Right forelimb (tissue), 1 donor: ENCODE measurements around the gene MRGPRX2.

ENCODE experiments used
- DNase-seq: peaks from one replicate; pipeline ENCODE4 v3.0.0-alpha.2; 2018

MRGPRX2 gene

GRCh38 chr11:19073454-19074415 lies 13.2 kb upstream of the MRGPRX2 start:
- DNase-seq = no peak

DNA sequence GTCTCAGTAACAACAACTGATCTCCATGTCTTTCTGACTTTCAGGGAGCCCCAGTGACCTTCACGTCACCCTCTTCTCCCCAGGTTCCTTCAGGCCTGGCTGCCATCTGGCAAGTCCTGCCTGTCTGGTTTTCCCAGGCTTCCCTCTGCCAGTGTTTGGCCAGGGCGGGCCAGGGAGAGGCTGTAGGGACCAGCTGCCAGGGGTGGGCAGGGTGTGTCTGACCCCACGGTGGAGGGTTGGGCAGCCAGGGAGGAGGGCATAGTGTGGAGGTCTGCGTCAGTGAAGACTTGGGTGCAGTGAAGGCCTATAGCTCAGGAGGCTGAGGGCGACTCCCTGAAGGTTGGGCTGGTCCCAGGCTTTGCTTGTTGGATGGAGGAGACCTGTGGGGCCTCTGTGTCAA lies 11.9 kb upstream of the MRGPRX2 start:
- DNase-seq = no peak

DNA sequence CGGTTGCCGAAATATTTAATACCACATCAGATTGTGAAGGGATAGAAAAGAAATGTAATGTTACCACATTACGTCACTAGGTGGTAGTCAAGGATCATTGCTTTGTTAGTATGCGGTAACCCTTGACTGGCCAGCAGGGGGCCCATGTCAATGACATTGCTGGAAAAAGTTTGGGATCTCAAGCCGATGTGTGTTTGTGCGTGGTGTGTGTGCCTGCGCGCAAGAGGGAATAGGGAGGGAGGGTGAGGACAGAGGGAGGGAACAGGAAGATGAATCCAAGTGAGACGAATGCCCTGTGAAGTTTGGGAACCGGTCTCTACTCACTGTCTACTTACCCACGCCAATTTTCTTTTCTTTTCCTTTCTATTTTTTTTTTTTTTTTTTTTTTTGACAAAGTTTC lies 10.7 kb upstream of the MRGPRX2 start:
- peak; percentile 75 for DNase-seq

GRCh38 chr11:19059833-19060232 lies 684 bp downstream of the MRGPRX2 start:
- no peak for DNase-seq

- no peak for DNase-seq
Observed at GRCh38 chr11:19055905-19056304, 4.6 kb downstream of the MRGPRX2 start.

DNA sequence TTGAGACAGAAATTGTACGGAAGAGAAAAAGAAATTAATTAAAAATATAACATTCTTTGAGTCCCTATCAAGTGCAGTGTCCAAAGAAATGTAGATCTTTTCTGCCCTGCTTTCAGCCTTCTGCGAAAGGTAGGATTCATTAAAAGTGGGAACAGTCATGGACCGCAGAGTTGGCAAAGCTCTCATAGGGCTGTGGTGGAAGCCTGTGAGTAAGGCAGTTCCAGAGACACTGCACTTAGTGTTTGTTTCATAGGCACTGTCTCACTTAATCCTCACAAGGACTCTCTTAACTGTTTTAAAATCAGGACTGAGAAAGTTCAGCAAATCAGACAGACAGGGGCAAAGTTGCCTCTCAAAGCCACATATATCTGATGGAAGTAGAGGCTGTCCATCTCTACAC lies 5.5 kb downstream of the MRGPRX2 start:
- DNase-seq = no peak

GRCh38 chr11:19053909-19054308 lies 6.6 kb downstream of the MRGPRX2 start:
- no peak for DNase-seq

- DNase-seq = no peak
Observed at GRCh38 chr11:19050281-19050680, 10.2 kb downstream of the MRGPRX2 start.

DNA sequence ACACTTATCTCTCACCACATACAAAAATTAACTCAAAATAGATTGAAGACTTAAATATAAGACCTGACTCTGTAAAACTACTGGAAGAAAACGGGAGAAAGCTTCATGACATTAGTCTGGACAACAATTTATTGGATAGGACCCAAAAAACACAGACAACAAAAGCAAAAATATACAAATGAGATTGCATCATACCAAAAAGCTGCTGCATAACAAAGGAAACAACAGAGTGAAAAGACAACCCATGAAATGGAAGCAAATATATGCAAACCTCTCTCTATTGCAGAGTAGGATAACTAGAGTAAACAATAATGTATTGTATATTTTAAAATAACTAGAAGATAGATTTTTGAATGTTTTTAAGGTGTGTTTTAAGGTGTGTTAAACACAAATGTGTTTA lies 11.2 kb downstream of the MRGPRX2 start:
- DNase-seq = no peak

- no peak for DNase-seq
Observed at GRCh38 chr11:19040051-19040450, 20.5 kb downstream of the MRGPRX2 start.

- DNase-seq = no peak
Observed at GRCh38 chr11:19039409-19039808, 21.1 kb downstream of the MRGPRX2 start.

GRCh38 chr11:19032990-19033389 lies 27.5 kb downstream of the MRGPRX2 start:
- no peak for DNase-seq

DNA sequence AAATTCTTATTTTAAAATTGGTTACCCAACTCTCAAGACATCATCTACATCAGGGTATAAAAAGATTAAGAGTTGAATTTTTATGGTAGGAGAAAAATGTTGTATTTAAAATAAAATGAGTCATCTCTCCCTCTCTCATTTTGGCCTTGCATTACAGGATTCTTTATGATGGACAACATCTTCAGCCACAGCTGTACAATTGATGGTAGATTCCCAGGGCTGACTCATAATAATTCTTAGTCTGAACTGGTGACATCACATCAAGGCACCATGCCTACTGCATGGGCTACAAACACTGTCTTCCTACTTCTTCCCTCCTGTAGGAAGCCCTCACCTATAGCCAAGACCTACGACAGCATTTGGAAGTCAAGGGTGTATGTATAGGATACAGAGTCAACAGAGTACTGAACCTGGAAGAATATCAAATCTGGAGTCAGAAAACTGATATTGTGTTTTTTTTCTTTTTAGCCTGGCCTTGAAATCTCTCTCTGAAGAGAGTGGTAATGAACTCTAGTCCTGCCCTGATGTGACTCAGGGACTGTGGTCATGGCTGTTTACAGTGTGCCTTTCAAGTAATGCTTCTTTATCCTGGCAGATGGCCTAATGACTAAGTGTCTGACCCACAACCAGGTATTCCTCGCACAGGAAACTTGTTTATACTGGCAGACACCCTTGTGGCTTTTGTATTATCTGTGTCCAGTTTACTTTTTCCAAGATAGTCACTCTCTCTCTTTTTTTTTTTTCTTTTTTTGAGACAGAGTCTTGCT lies 32.5 kb downstream of the MRGPRX2 start:
- DNase-seq = no peak

GRCh38 chr11:19026862-19027261 lies 33.7 kb downstream of the MRGPRX2 start:
- DNase-seq = no peak

- no peak for DNase-seq
Observed at GRCh38 chr11:19025481-19026406, 34.8 kb downstream of the MRGPRX2 start.

- DNase-seq = no peak
Observed at GRCh38 chr11:19020831-19021230, 39.7 kb downstream of the MRGPRX2 start.

GRCh38 chr11:19018901-19019300 lies 41.6 kb downstream of the MRGPRX2 start:
- DNase-seq = no peak

DNA sequence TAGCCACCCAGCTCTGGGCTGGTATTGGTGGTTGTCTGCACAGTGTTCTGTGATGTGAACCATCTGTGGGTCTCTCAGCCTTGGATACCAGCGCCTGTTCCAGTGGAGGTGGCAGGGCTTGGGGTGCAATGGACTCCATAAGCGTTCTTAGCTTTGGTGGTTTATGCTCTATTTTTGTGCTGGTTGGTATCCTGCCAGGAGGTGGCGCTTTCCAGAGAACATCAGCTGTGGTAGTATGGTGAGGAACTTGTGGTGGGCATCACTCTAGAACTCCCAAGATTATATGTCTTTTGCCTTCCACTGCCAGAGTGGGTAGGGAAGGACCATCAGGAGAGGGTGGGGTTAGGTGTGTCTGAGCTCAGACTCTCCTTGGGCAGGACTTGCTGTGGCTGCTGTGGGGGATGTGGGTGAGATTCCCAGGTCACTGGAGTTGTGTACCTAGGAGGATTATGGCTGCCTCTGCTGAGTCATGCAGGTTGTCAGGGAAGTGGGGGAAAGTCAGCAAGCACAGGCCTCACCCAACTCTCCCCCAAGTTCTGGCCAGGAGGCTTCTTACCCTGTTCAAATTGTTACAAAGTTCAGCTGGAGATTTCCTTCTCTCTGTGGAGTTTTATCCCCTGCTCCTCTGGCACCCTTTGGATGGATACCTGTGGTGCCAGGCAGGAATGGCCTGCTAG lies 47.2 kb downstream of the MRGPRX2 start:
- no peak for DNase-seq

DNA sequence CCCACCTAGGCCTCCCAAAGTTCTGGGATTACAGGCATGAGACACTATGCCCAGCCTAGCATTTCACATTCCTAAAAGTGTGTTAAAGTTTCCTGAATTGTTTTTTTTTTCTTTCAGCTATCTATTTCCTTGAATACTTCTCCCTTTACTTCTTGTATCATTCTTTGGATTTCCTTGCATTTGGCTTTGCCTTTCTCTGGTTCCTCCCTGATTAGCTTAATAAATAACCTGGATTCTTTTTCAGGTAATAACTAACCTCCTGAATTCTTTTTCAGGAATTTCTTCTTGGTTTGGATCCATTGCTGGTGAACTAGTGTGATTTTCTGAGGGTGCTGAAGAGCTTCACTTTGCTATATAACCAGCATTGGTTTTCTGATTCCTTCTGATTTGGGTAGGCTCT lies 47.9 kb downstream of the MRGPRX2 start:
- no peak for DNase-seq
